ACC112 (cell line): ENCODE results near the gene AFM.

ENCODE experiments used
- H2AFZ ChIP-seq: fragments of 200-600 bp; sonication (generic); one replicate; pipeline ENCODE4 v1.6.0; 2017; ENCODE audit warnings: antibody characterized with exemption, low read length; ENCODE audit not compliant: unreplicated experiment
- H3K27ac ChIP-seq: fragments of 200-600 bp; sonication (generic); 2 replicates; pipeline ENCODE4 v1.5.1; 2014; ENCODE audit warnings: low read depth, mild to moderate bottlenecking, antibody characterized with exemption, low read length, moderate library complexity
- H3K27me3 ChIP-seq: fragments of 200-600 bp; sonication (generic); 2 replicates; pipeline ENCODE4 v1.6.1; 2014; ENCODE audit warnings: mild to moderate bottlenecking, antibody characterized with exemption, low read length, moderate library complexity, mixed read lengths; ENCODE audit not compliant: insufficient read depth
- H3K36me3 ChIP-seq: fragments of 200-600 bp; sonication (generic); 2 replicates; pipeline ENCODE4 v1.6.1; 2016; ENCODE audit warnings: mild to moderate bottlenecking, antibody characterized with exemption, low read length, moderate library complexity, mixed read lengths; ENCODE audit not compliant: insufficient read depth
- H3K4me1 ChIP-seq: fragments of 200-600 bp; sonication (generic); one replicate; pipeline ENCODE4 v1.6.1; 2016; ENCODE audit warnings: low read length, mixed read lengths; ENCODE audit not compliant: insufficient read depth, unreplicated experiment, control insufficient read depth
- H3K4me3 ChIP-seq: fragments of 200-600 bp; sonication (generic); 2 replicates; pipeline ENCODE4 v1.5.1; 2014; ENCODE audit warnings: mild to moderate bottlenecking, low read depth, low read length
- H3K79me2 ChIP-seq: fragments of 200-600 bp; sonication (generic); one replicate; pipeline ENCODE4 v1.6.0; 2016; ENCODE audit warnings: low read length; ENCODE audit not compliant: control insufficient read depth, unreplicated experiment, insufficient read depth

AFM gene

DNA sequence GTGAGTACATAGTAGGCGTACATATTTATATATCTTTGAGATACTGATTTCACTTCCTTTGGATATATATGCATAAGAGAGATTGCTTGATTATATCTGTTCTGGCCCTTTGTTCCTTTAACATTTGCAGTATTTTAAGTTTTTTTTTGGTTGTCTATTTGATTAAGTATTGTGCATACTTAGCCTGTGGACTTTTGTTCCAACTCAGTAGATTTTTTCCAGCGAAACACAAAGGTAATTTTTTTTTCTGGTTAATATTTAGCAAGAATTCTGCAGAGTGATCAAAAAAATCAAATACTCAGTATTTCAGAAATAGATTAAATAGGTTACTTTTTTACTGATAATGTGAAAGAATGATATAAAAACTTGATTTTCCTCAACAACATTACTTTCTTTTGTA is at the start of gene AFM:
AFM (plus strand) TSS at position 388 of the 400 bp plus-strand sequence. CDS start 31 bp downstream, outside the sequence.
- Histone ChIP-seq H3K4me3 (no peak within 1 kb of the TSS), H3K36me3 (no peaks in the 10 kb centered on the region), H3K27ac (no peak within 1 kb of the TSS), H3K27me3 (no peaks in the 10 kb centered on the region), H3K79me2 (no peaks in the 10 kb centered on the region), H2AFZ (no peak within 1 kb of the TSS), H3K4me1 (no peaks in the 10 kb centered on the region)

- no peaks in the 10 kb centered on the region for H3K79me2 ChIP-seq
- no peaks in the 10 kb centered on the region for H3K36me3 ChIP-seq
- no peaks in the 10 kb centered on the region for H3K4me1 ChIP-seq
- H3K4me3 ChIP-seq = no peak overlapping the region
- no peak overlapping the region for H2AFZ ChIP-seq
- H3K27ac ChIP-seq = no peak overlapping the region
- H3K27me3 ChIP-seq = peaks cover 10% of the 10 kb centered on the region
Observed at GRCh38 chr4:73431813-73432168, 49.8 kb upstream of the AFM start.

- Histone ChIP-seq H3K4me1 (no peaks in the 10 kb centered on the region), H3K4me3 (no peak overlapping the region), H3K79me2 (no peaks in the 10 kb centered on the region), H3K27ac (no peak overlapping the region), H2AFZ (no peak overlapping the region), H3K27me3 (peaks cover 10% of the 10 kb centered on the region), H3K36me3 (no peaks in the 10 kb centered on the region)
Observed at GRCh38 chr4:73432169-73433000, 49.2 kb upstream of the AFM start.

DNA sequence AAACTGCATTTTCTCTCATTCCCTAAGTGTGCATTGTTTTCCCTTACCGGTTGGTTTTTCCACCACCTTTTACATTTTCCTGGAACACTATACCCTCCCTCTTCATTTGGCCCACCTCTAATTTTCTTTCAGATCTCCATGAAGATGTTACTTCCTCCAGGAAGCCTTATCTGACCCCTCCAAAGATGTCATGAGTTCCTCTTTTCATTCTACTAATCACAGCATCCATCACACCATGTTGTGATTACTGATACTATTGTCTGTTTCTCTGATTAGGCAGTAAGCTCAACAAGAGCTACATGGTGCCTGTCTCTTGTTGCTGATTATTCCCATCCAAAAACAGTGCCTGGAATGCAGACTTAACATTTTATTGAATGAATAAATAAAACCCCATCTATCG is 48.4 kb upstream of the AFM start:
- no peaks in the 10 kb centered on the region for H3K36me3 ChIP-seq
- H3K27ac ChIP-seq = no peak overlapping the region
- no peak overlapping the region for H2AFZ ChIP-seq
- H3K4me3 ChIP-seq = no peak overlapping the region
- peaks cover 10% of the 10 kb centered on the region for H3K27me3 ChIP-seq
- no peaks in the 10 kb centered on the region for H3K79me2 ChIP-seq
- H3K4me1 ChIP-seq = no peaks in the 10 kb centered on the region

GRCh38 chr4:73434311-73434710 is 47.2 kb upstream of the AFM start:
- Histone ChIP-seq H3K79me2 (no peaks in the 10 kb centered on the region), H3K4me3 (no peak overlapping the region), H3K4me1 (no peaks in the 10 kb centered on the region), H3K36me3 (no peaks in the 10 kb centered on the region), H2AFZ (no peak overlapping the region), H3K27me3 (peaks cover 10% of the 10 kb centered on the region), H3K27ac (no peak overlapping the region)

DNA sequence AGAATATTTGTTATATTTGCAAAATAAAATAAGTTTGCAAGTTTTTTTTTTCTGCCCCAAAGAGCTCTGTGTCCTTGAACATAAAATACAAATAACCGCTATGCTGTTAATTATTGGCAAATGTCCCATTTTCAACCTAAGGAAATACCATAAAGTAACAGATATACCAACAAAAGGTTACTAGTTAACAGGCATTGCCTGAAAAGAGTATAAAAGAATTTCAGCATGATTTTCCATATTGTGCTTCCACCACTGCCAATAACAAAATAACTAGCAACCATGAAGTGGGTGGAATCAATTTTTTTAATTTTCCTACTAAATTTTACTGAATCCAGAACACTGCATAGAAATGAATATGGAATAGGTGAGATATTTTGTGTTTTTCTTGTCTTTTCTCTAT is 45.6 kb upstream of the AFM start, which contains the start of gene AFP:
AFP (plus strand) TSS at position 238 of the 400 bp plus-strand sequence; CDS start at position 280, 42 bp downstream.
- no peak within 1 kb of the TSS for H3K27ac ChIP-seq
- no peaks in the 10 kb centered on the region for H3K4me1 ChIP-seq
- no peaks in the 10 kb centered on the region for H3K27me3 ChIP-seq
- no peaks in the 10 kb centered on the region for H3K79me2 ChIP-seq
- H2AFZ ChIP-seq = no peak within 1 kb of the TSS
- H3K36me3 ChIP-seq = no peaks in the 10 kb centered on the region
- H3K4me3 ChIP-seq = no peak within 1 kb of the TSS

- Histone ChIP-seq H3K79me2 (no peaks in the 10 kb centered on the region), H3K27ac (no peak overlapping the region), H2AFZ (no peak overlapping the region), H3K27me3 (no peaks in the 10 kb centered on the region), H3K36me3 (no peaks in the 10 kb centered on the region), H3K4me3 (no peak overlapping the region), H3K4me1 (no peaks in the 10 kb centered on the region)
Observed at GRCh38 chr4:73436674-73437557, 44.6 kb upstream of the AFM start.

DNA sequence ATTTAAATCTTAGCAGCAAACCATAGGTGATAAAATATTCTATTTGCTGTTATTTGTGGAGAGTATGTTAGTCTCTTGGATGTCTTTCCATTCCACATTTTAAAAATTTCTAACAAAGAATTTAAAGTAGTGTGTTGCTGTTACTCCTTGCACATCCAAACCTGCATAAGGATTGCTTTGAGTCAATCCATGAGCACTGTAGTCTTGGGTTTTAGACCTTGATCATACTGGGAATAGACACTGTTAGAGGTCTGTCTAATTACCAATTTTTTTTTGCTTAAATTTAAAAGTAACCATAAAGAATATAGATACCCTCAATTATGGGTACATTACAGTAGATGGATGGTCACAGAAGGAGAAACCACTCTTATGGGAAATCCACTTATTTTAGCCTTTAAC is 44.0 kb upstream of the AFM start:
- Histone ChIP-seq H3K27ac (no peak overlapping the region), H3K27me3 (no peaks in the 10 kb centered on the region), H3K4me1 (no peaks in the 10 kb centered on the region), H3K36me3 (no peaks in the 10 kb centered on the region), H3K4me3 (no peak overlapping the region), H3K79me2 (no peaks in the 10 kb centered on the region), H2AFZ (no peak overlapping the region)

DNA sequence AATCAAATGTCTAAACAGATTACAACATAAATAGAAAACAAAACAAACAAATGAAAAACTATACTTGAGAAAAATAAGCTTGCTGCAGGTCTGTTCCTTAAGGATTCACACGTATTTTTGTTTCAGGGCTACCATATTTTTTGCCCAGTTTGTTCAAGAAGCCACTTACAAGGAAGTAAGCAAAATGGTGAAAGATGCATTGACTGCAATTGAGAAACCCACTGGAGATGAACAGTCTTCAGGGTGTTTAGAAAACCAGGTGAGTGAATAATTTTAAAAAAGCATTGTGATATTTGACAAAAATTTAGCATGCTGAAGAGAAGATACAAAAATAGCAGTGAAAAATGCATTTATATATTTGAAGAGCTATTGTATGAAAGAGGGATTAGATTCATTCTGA is 43.5 kb upstream of the AFM start:
- Histone ChIP-seq H3K27ac (no peak overlapping the region), H2AFZ (no peak overlapping the region), H3K4me3 (no peak overlapping the region), H3K27me3 (no peaks in the 10 kb centered on the region), H3K36me3 (no peaks in the 10 kb centered on the region), H3K79me2 (no peaks in the 10 kb centered on the region), H3K4me1 (no peaks in the 10 kb centered on the region)

- Histone ChIP-seq H2AFZ (no peak overlapping the region), H3K4me3 (no peak overlapping the region), H3K4me1 (no peaks in the 10 kb centered on the region), H3K27me3 (no peaks in the 10 kb centered on the region), H3K36me3 (no peaks in the 10 kb centered on the region), H3K27ac (no peak overlapping the region), H3K79me2 (no peaks in the 10 kb centered on the region)
Observed at GRCh38 chr4:73438582-73439215, 42.8 kb upstream of the AFM start.
